ENCODE measurements around the gene FBXO9. TPM values are rescaled to one million over a fixed set of nuclear protein-coding genes. Genes with fewer than 3 reads are reported as not detected.
"Not testable (repeated sequence)": the region's sequence is repeated elsewhere in the genome, so short reads cannot be mapped to it uniquely, and the experiment has no call there.

FBXO9 gene
- total RNA-seq, 1 experiment from 2014 or later: 27.8 TPM

- DNase-seq (ENCODE audit: low read depth): no peak
Observed at GRCh38 chr6:53045891-53046673, 19.1 kb upstream of the FBXO9 start.

GRCh38 chr6:53048431-53049195 is 16.6 kb upstream of the FBXO9 start:
- peak; percentile 95 for DNase-seq (ENCODE audit: low read depth)

- DNase-seq (ENCODE audit: low read depth): no peak
Observed at GRCh38 chr6:53049415-53049814, 15.8 kb upstream of the FBXO9 start.

GRCh38 chr6:53052152-53052551 is 13.1 kb upstream of the FBXO9 start:
- not testable (repeated sequence) for DNase-seq (ENCODE audit: low read depth)

- DNase-seq (ENCODE audit: low read depth): no peak
Observed at GRCh38 chr6:53054532-53054931, 10.7 kb upstream of the FBXO9 start.

GRCh38 chr6:53055873-53056272 is 9.3 kb upstream of the FBXO9 start:
- no peak for DNase-seq (ENCODE audit: low read depth)

GRCh38 chr6:53056273-53056672 is 8.9 kb upstream of the FBXO9 start:
- no peak for DNase-seq (ENCODE audit: low read depth)

GRCh38 chr6:53058388-53059195 is 6.6 kb upstream of the FBXO9 start:
- DNase-seq (ENCODE audit: low read depth): no peak

GRCh38 chr6:53059648-53060589 is 5.3 kb upstream of the FBXO9 start:
- no peak for DNase-seq (ENCODE audit: low read depth)

- DNase-seq (ENCODE audit: low read depth): no peak
Observed at GRCh38 chr6:53062169-53062539, 3.0 kb upstream of the FBXO9 start.

GRCh38 chr6:53064255-53064654 is 949 bp upstream of the FBXO9 start:
- DNase-seq (ENCODE audit: low read depth): not testable (repeated sequence)

GRCh38 chr6:53064726-53065265 is 408 bp upstream of the FBXO9 start:
- DNase-seq (ENCODE audit: low read depth): peak; percentile 96

- no peak for DNase-seq (ENCODE audit: low read depth)
Observed at GRCh38 chr6:53066077-53066417, 843 bp downstream of the FBXO9 start.

GRCh38 chr6:53066874-53067706 is 1.9 kb downstream of the FBXO9 start:
- no peak for DNase-seq (ENCODE audit: low read depth)

- DNase-seq (ENCODE audit: low read depth): no peak
Observed at GRCh38 chr6:53067849-53068361, 2.7 kb downstream of the FBXO9 start.

GRCh38 chr6:53069427-53069826 is 4.2 kb downstream of the FBXO9 start:
- DNase-seq (ENCODE audit: low read depth): no peak

GRCh38 chr6:53070806-53071205 is 5.6 kb downstream of the FBXO9 start:
- no peak for DNase-seq (ENCODE audit: low read depth)

- DNase-seq (ENCODE audit: low read depth): no peak
Observed at GRCh38 chr6:53074347-53074746, 9.1 kb downstream of the FBXO9 start.

- no peak for DNase-seq (ENCODE audit: low read depth)
Observed at GRCh38 chr6:53080813-53081212, 15.6 kb downstream of the FBXO9 start.

- no peak for DNase-seq (ENCODE audit: low read depth)
Observed at GRCh38 chr6:53086302-53086701, 21.1 kb downstream of the FBXO9 start.

Data from LHCN-M2 (cell line).